ENCODE data around the gene MYL9.
"Not testable (repeated sequence)": the region's sequence is repeated elsewhere in the genome, so short reads cannot be mapped to it uniquely, and the experiment has no call there.

The MYL9 gene

DNA sequence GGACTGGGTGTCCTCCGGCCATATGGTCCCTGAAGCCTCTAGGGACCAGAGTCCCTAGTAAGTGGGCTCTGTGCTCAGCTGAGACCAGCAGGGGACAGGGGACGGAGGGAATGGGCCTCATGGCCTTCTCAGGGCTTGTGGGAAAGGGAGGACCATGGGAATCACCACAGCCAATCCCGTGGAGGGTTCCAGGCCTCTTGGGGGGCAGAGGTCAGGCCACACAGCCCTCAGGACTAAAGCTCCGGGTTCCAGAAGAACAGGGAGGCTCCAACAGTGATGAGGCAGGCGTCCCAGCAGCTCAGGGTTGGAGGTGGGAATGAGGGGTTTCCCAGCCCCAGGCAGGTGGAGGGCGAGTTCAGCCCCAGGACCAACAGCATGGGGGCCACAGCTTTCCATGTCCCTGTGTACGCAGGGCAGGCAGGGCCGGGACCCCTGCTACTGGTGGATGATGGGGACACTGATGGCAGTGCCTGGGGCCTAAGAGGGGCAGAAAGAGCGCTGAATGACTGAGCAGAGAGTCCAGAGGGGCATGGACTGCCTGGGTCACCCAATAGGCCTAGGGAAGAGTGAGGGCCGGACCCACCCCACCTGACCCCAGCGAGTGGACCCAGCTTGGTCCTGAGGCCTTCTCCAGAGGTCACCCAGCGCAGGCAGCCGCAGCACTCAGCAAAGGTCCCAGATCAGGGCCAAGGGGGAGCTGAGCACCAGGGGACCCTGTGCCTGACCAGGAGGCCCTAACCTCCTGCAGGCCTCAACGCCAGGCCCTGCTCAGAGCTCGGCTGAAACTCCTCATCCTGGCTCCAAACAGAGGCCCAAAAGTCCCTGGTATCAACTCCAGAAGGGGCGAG is 8.8 kb downstream of the MYL9 start:
- no peak for DNase-seq

DNA sequence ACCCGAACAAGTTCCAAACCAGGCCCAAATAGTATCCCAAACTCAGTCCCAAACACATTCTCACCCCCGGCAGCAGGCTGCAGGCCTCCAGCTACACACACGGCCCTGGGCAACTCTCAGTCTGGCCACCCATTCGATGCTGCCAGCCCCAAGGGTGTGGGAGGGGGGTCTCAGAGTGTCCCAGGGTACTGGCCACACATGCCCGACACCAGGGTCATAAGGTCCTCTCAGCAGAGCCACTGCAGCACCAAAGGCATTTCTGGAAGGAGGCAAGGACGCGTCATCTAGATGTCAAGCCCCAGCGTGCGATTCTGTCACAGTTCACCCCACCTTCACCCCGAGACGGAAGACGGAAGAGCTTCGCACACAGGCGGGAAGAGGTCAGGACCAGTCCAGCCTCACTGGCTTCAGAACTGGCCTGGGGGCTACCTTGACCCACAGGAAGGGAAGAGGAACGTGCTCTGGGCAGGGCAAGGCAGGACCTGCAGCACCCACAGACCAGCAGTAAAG is 9.5 kb downstream of the MYL9 start:
- DNase-seq = no peak

DNA sequence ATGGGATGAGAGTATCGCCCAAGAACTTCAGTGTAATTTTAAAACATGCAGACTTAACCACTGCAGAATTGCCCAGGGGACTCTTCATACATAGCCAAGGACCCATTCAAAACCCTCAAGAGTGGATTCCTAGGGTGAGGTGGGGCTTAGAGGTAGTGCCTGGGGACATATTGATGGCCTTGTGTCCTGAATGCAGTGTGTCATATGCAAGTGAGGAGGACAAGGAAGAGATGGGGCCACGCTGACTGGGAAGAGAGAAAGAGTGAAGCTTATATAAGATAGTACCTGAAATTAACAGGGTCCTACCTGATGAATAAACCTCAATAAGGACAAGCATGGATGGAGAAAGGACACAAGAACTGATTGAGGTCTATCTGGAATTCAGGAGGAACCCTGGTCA is 13.9 kb downstream of the MYL9 start:
- DNase-seq = no peak

DNA sequence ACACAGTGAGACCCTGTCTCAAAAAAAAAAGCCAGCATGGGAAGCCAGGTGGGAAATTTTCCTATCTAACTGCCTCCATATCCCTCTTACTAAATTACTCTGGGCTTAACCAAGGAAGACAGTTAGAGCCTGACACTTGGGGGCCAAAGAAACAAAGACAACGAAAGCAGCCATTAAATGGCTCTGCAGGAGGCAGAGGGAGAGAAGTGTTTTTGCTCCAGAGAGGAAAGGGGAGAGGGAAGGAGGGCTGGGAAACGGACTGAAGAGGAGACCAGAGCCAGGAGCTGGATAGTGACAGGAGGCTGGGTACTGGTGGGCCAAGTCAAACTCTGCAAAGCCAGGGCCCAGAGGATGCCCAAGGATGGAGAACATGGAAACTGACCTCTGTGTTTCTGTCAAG is 21.4 kb downstream of the MYL9 start:
- DNase-seq = no peak

DNA sequence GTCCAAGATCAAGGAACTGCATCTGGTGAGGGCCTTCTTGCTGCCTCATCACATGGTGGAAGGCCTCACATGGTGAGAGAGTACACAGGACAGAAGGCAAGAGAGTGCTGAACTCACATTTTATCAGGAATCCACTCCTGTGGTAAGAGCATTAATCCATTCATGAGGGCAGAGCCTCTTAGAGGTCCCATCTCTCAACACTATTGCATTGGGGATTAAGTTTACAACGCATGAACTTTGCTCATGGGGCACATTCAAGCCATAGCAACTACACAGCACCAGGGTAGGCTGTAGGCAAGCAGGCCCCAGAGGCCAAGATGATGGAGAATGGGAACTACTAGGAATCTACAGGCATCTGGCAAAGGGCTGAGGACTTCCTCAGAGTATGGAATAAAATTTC is 22.1 kb downstream of the MYL9 start:
- no peak for DNase-seq

DNA sequence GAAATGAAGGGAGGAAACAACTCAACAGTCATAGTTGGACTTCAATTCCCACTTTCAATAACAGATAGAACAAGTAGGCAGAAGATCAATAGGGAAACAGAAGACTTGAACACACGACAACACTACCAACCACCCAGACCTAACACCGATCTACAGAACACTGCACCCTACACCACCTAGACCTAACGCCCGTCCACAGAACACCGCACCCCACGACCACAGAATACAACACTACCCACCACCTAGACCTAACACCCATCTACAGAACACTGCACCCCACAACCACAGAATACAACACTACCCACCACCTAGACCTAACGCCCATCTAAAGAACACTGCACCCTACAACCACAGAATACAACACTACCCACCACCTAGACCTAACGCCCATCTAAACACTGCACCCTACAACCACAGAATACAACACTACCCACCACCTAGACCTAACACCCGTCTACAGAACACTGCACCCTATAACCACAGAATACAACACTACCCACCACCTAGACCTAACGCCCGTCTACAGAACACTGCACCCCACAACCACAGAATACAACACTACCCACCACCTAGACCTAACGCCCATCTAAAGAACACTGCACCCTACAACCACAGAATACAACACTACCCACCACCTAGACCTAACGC is 22.9 kb downstream of the MYL9 start:
- DNase-seq = not testable (repeated sequence)

DNA sequence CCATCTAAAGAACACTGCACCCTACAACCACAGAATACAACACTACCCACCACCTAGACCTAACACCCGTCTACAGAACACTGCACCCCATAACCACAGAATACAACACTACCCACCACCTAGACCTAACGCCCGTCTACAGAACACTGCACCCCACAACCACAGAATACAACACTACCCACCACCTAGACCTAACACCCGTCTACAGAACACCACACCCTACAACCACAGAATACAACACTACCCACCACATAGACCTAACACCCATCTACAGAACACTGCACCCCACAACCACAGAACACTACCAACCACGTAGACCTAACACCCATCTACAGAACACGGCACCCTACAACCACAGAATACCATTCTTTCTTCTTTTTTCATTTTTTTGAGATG is 23.4 kb downstream of the MYL9 start:
- DNase-seq = not testable (repeated sequence)

DNA sequence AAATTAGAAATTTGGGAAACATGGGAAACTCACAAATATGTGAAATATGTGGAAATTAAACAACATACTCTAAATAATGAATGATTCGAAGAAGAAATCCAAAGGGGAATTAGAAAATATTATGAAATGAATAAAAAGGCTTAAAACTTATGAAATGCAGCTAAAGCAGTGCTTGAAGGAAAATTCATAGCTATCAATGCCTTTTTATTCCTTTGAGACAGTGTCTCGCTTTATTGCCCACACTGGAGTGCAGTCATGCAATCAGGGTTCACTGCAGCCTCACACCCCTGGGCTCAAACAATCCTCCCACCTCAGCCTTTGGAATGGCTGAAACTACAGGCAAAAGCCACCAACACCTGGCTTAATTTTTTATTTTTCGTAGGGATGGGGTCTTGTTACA is 24.2 kb downstream of the MYL9 start:
- no peak for DNase-seq

DNA sequence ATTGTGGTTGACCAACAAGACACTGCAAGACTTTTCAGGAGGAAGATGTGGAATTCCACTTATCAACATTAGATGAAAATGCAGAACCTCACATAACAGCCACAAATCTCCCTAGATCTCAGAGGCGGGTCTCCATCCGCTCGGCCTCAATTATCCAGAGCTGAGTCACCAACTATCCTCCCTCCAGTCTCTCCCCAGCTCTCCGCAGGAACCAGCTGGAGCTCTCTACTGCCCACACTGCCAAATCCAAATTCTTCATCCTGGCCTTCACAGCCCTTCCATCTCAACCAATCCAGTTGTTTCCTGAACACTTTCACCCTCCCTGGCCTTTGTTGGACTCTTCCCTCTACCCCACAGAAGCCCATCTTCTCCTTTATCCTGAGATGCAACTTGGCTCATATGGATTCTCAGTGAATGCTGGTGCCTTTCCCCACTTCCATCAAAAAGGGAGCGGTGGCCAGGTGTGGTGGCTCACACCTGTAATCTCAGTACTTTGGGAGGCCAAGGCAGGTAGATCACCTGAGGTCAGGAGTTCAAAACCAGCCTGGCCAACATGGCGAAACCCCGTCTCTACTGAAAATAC is 28.6 kb downstream of the MYL9 start:
- DNase-seq = no peak

DNA sequence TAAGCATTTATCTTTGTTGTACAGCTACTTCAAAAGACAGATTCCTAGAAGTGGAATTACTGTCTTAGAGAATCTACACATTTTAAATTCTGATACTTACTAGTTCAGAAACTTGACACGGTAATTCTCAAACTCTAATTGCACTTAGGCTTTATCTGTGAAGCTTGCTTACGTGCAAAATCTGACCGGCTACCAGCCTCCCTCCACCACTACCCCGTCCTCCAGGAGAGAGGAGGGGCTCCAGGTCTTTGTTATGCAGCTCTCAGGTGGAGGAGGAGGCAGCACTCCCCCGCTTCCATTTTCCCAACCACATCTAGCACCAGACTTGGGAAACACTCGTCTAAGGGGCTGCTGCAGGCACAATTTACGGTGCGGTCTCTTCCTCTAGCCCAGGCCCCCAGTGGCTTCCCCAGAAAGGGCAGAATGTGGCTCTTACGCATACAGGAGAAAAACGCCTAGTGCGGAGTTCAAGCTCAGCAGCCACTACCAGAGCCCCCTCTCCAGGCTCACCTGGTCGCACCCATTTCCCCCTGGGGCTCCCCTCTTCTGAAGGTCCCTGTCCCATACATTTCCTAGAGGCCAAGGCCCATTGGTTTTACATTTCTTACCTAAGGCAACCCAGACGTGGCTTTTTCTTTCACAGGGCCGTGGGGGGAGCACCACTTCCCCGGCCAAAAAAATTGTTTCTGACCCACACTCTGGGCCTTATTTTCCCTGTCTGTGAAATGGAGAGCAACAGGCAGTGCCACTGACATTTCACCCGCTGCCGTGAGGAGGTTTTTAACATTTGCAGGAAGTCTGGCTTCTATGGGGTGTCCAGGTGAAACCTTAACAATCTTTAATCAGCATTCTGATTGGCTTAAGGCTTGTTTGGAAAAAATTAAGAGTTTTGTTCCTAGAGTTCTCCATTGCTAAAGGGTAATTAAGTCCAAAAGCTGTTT is 30.5 kb downstream of the MYL9 start:
- DNase-seq = no peak

DNA sequence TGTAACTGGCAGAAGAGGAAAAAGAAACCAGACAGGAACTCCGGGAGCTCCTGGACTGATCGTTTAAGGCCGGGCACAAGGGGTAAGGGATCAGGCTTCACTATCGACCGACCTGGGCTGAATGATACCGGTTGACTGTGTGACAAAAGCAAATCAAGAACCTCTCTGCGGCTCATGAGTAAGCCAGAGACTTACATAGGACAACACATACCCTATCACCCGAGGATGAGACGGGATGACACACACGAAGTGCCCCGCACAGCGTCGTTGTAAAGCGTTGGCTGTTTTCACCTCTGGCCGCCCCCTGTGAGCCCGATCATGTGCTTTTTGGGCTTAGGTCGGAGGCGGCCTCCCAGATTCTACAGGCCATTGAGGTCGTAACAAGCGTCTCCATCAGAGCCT is 31.4 kb downstream of the MYL9 start:
- peak; percentile 67 for DNase-seq

DNA sequence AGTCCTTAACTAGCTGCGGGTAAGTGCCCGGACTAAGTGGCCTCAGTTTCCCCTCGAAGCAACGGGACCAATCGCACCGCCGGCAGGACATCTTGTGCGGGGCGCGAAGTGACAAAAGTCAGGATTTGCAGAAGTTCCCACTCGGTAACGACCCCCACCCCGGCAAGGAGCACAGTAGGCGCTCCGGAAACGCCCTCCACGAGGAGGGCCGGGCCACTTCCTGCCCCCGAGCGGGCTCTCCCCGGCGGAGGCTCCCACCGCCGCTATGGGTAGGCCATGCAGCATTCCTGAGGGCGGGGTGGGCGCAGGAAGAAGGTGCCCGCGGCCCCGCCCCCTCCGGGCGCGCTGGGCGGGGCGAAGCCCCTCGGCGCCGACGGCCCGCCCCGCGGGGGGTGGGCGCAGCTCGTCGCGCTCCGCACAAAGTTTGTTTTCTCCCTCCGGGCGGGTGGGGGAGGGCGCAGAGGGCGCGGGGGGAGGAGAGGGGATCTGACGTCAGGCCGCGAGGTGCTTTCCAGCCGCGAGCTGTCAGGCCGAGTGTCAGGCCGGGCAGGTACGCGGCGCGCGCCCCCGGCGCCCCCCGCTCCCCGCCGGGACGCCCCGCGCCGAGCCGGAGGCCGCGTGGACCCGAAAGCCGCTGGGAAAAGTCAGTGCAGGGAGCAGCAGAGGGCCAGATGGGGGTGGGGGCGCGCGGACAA is 31.9 kb downstream of the MYL9 start, which contains the start of gene TGIF2:
Gene TGIF2 (plus strand): TSS at position 495 of the 695 bp plus-strand sequence. CDS start 5,178 bp downstream, outside the sequence.
- peak; percentile 89 for DNase-seq

DNA sequence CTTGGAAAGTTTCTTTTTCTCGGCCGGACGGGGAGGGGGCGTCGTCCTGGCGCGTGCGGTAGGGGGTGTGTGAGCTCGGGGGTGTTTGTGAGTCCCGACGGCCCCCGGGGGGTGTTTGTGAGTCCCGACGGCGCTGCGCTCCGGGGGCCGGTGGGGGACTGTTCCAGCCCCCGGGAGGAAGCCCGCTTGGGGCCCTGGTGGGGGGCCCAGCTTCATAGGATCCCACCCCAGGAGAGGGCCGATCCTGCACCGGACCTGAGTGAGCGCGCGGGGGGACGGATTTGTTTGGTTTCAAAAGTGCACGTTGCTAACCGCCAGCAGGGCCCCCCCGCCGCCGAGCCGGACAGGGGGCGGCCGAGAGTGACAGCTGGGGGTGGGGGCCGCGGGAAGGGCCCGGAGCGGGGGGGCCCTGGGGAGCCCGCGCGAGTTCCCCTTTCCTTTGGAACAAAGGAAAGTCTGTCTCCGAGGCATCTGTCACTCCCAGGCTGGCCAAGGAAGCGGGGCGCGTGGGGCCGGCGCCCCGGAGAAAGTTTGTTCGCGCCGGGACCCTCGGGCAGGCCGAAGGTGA is 32.6 kb downstream of the MYL9 start:
- peak; percentile 34 for DNase-seq

DNA sequence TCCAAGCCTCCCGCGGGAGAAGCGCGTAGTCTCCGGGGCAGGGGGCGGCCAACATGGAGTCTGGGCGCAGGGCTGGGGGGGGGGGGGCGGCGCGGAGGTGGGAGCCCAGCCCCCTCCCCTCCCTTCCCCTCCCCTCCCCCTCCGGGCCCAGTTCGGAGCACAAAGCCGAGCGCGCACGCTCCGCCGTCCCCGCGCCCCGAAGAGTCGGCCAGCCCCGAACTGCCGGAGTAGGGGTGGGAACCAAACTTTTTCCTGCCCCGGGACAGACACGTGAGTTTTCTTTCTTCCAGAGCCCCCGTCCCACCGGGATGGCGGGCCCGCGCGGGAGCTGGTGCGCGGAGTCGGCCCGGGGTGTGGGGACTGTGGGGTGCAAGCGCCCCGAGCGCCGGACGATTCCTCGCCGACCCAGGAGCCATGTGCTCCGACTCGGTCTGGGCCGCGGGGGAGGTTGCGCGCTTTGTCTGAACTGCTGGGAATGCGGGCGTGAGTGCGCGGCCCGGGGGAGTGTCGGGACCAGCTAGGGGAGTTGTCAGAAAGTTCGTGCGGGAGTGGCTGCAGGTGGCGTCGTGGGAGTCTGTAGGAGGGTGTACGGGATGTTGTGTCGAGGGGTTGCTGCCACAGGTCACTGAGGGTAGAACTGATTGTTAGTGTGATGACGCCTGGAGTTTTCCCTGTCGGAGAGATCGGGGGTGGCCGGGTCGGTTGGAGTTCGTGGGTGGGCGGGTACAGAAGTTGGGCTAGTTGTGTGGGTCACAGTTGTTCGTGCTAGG is 33.2 kb downstream of the MYL9 start:
- DNase-seq = peak; percentile 58

DNA sequence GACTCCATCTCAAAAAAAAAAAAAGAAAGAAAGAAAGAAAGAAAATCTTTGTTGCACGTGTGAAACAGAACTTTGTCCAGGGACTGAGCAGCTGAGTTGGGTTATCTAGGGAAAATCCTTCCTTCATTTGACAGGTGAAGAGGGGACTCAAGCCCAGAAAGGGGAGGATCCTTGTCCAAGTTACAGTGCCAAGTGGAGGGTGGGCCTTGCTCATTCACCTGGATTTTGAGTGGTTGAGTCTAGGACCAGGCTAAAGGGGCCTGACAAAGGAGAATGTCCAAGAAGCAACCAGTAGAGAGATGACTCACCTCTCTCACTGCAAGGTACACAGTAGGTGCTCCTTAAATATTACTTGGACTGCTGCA is 34.7 kb downstream of the MYL9 start:
- no peak for DNase-seq

DNA sequence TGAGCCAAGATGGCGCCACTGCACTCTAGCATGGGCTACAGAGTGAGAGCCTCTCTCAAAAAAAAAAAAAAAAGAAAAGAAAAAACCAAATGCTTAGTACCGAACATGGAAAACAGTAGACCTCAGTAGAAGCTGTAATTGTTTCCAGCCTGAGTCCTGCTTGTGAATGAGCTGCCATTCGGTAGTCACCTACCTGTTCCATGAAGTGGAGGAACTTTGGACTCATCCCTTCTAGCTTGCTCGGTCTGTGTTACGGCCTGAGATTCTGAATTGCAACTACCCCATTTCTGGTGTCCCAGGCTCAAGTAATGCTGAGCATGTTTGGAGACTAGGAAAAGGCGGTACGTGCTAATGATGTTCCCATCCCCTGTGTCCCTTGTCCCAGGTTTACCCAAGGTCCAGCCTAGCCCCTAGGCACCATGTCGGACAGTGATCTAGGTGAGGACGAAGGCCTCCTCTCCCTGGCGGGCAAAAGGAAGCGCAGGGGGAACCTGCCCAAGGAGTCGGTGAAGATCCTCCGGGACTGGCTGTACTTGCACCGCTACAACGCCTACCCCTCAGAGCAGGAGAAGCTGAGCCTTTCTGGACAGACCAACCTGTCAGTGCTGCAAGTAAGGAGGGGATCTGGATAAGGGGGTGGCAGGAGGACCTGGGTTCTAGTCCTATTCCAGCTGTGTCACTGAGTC is 37.2 kb downstream of the MYL9 start:
- no peak for DNase-seq

DNA sequence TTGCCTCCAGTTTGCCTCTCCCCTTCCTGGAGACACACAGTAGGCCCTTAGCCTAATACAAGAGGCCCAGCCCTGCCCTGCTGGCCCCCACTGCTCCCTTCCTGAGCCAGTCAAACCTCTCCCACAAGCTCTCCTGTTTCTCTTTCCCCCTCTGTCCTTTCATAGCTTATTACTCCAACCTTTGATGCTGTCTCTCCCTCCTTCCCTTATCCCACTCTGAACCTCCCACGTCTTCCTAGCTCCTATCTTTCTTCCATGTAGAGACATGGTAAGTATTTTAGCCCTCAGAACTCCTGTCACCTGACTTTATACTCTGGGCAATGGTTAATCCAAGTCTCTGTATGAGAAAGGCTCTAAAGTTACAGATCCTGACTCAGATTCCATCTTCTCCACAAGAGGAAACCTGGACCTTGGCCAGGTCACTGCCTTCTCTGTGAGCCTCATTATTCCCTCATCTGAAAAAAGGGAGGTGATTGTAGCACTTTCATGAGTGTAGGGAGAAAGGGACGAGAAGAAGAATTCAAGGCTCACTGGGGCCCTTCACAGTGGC is 38.8 kb downstream of the MYL9 start:
- no peak for DNase-seq

DNA sequence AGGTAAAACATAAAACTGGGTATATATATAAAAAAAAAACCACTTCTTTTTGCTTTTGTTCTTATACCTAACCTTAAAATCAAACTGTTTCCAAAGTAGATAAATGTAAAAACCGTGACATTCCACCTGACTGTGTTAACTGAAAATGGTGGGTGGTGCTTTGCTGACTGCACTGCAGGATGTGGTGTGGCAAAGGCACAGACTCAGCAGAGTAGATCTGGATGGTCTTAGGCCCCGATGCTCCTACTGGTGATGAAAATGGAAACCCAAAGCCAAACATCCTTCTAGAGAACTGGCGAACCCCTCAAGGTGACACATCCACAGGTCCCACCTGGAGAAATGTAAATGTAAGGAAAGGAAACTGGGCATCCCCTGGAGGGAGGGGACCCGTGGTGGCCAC is 41.0 kb downstream of the MYL9 start:
- no peak for DNase-seq

DNA sequence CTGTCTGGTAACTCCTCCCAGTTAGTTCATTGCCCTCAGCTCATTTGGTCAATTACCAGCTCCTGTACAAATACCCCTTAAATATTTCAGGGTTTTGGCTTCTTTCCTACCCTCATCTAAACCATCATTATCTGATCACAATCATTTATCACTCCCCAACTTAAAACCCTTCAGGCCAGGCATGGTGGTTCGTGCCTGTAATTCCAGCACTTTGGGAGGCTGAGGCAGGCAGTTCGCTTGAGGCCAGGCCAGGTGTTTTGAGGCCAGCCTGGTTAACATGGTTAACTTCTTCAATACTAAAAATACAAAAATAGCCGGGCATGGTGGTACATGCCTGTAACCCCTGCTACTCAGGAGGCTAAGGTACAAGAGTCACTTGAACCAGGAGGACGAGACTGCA is 41.5 kb downstream of the MYL9 start:
- no peak for DNase-seq

DNA sequence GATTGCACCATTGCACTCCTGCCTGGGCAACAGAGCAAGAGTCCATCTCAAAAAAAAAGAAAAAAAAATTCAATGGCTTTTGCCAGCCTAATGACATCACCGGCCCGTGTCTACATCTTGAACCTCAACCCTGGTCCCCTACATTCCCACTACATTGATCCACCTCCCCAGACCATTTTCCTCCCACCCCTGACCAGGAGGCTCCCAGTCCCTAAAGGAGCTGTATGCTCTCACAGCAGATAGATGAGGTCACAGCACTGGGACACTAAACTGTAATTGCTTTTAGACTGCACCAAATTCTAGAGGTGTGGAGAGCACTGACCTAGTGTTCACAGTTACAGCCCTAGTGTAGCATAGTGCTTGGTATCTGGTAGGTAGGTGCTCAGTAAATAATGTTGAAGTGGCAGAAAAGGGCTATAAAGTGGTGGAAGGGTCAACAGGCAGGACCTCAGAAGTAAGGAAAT is 42.7 kb downstream of the MYL9 start:
- no peak for DNase-seq
